HepG2 (cell line): ENCODE measurements around the gene NSF. TPM values are rescaled to one million over a fixed set of nuclear protein-coding genes. Genes with fewer than 3 reads are reported as not detected.

Experiments
- BRD4 ChIP-seq: sonication (generic); formaldehyde crosslinking; IDR thresholded peaks from 2 replicates; pipeline ENCODE4 v1.4.0; 2020; ENCODE audit warnings: missing genetic modification reagents
- MAFG ChIP-seq: sonication (generic); formaldehyde crosslinking; IDR thresholded peaks from 2 replicates; pipeline ENCODE4 v1.5.1; 2020; ENCODE audit warnings: mild to moderate bottlenecking, missing genetic modification reagents
- RBAK ChIP-seq: sonication (generic); formaldehyde crosslinking; IDR thresholded peaks from 2 replicates; pipeline ENCODE4 v1.5.1; 2020; ENCODE audit warnings: mild to moderate bottlenecking, missing genetic modification reagents
- SAP130 ChIP-seq: IDR thresholded peaks from 2 replicates; pipeline ENCODE4 v1.6.1; 2016; ENCODE audit warnings: low read depth
- SNAI1 ChIP-seq: sonication (generic); formaldehyde crosslinking; IDR thresholded peaks from 2 replicates; pipeline ENCODE4 v1.5.0; 2020; ENCODE audit warnings: mild to moderate bottlenecking, missing genetic modification reagents, borderline replicate concordance
- TFDP1 ChIP-seq: IDR thresholded peaks from 2 replicates; pipeline ENCODE4 v1.6.1; 2016; ENCODE audit warnings: missing compliant biosample characterization, missing genetic modification reagents, borderline replicate concordance
- UBTF ChIP-seq: sonication (generic); formaldehyde crosslinking; IDR thresholded peaks from 2 replicates; pipeline ENCODE4 v1.4.0; 2020; ENCODE audit warnings: mild to moderate bottlenecking, missing genetic modification reagents
- WIZ ChIP-seq: sonication (generic); formaldehyde crosslinking; IDR thresholded peaks from 2 replicates; pipeline ENCODE4 v1.5.1; 2020; ENCODE audit warnings: mild to moderate bottlenecking, missing genetic modification reagents
- YEATS2 ChIP-seq: sonication (generic); formaldehyde crosslinking; IDR thresholded peaks from 2 replicates; pipeline ENCODE4 v1.4.0; 2020; ENCODE audit warnings: missing genetic modification reagents, borderline replicate concordance
- ZFP36 ChIP-seq: fragments of 150-350 bp; IDR thresholded peaks from 2 replicates; pipeline ENCODE4 v1.6.1; 2018; ENCODE audit warnings: borderline replicate concordance, low read length, low read depth; ENCODE audit not compliant: partially characterized antibody
- ZFP62 ChIP-seq: sonication (generic); formaldehyde crosslinking; IDR thresholded peaks from 2 replicates; pipeline ENCODE4 v1.4.0; 2020; ENCODE audit warnings: missing genetic modification reagents
- ZFP90 ChIP-seq: sonication (generic); formaldehyde crosslinking; IDR thresholded peaks from 2 replicates; pipeline ENCODE4 v1.8.0; 2022; ENCODE audit warnings: missing genetic modification reagents, mild to moderate bottlenecking, inconsistent platforms, borderline replicate concordance
- ZKSCAN8 ChIP-seq: IDR thresholded peaks from 2 replicates; pipeline ENCODE4 v1.6.1; 2016; ENCODE audit warnings: borderline replicate concordance, missing genetic modification reagents, missing compliant biosample characterization
- ZNF407 ChIP-seq: sonication (generic); formaldehyde crosslinking; IDR thresholded peaks from one replicate; pipeline ENCODE4 v1.5.1; 2020; ENCODE audit warnings: mild to moderate bottlenecking, missing genetic modification reagents; ENCODE audit errors: not compliant biosample characterization
- ZNF574 ChIP-seq: sonication (generic); formaldehyde crosslinking; IDR thresholded peaks from 2 replicates; pipeline ENCODE4 v1.4.0; 2020; ENCODE audit warnings: missing genetic modification reagents
- polyA plus RNA-seq, 8 experiments: library from polyadenylated mRNA; depleted of rRNA in 3 of 8; stranded (reverse) in 7 of 8; unstranded in 1 of 8; fragments of >200 nt; fragmentation: Illumina TruSeq in 4 of 8; extraction: Trizol in 4 of 8; gene quantifications; 2 replicates each; pipeline versions ENCODE4 v1.2.1 to v1.2.3, GENCODE V29; 2011 to 2016; ENCODE audit warnings: low read depth in 4 of 8, missing spikeins in 1 of 8, mixed read lengths in 1 of 8; ENCODE audit not compliant: insufficient read depth in 1 of 8
- total RNA-seq, 5 experiments: library from RNA; depleted of rRNA; stranded (reverse); fragments of >200 nt; fragmentation: Illumina TruSeq; extraction: Trizol; gene quantifications; 2 replicates each; pipeline ENCODE4 v1.2.3, GENCODE V29; 2016; ENCODE audit warnings: low read depth in 1 of 5

Gene NSF
- total and polyA plus RNA-seq, 2 of the 13 experiments (the other 11 are each of a cell fraction or from before 2014, with no cell fraction given): 21.9 to 37.8 TPM

GRCh38 chr17:46795379-46795952, 205.0 kb downstream of the NSF start (continued):
- TF ChIP-seq ZNF407 (CRISPR knock-in tag) (no peak), SAP130 (CRISPR knock-in tag) (peak; percentile 80), ZFP36 (no peak), UBTF (peak; percentile 72), ZFP90 (CRISPR knock-in tag) (no peak), RBAK (no peak), ZFP62 (CRISPR knock-in tag) (no peak), BRD4 (CRISPR knock-in tag) (no peak), SNAI1 (CRISPR knock-in tag) (no peak), ZNF574 (peak; percentile 43; the same call in 1 of the 2 replicates), WIZ (CRISPR knock-in tag) (no peak), ZKSCAN8 (CRISPR knock-in tag) (no peak), TFDP1 (no peak), MAFG (CRISPR knock-in tag) (no peak), YEATS2 (peak; percentile 23; the same call in 1 of the 2 replicates)
